ENCODE measurements around the gene GHSR.
A peak's percentile ranks its signal among the peaks of the same experiment; 100 is the strongest.

Gene GHSR, protein sequence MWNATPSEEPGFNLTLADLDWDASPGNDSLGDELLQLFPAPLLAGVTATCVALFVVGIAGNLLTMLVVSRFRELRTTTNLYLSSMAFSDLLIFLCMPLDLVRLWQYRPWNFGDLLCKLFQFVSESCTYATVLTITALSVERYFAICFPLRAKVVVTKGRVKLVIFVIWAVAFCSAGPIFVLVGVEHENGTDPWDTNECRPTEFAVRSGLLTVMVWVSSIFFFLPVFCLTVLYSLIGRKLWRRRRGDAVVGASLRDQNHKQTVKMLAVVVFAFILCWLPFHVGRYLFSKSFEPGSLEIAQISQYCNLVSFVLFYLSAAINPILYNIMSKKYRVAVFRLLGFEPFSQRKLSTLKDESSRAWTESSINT
- 0 reads per million in 2 experiments for total RNA-seq

DNA sequence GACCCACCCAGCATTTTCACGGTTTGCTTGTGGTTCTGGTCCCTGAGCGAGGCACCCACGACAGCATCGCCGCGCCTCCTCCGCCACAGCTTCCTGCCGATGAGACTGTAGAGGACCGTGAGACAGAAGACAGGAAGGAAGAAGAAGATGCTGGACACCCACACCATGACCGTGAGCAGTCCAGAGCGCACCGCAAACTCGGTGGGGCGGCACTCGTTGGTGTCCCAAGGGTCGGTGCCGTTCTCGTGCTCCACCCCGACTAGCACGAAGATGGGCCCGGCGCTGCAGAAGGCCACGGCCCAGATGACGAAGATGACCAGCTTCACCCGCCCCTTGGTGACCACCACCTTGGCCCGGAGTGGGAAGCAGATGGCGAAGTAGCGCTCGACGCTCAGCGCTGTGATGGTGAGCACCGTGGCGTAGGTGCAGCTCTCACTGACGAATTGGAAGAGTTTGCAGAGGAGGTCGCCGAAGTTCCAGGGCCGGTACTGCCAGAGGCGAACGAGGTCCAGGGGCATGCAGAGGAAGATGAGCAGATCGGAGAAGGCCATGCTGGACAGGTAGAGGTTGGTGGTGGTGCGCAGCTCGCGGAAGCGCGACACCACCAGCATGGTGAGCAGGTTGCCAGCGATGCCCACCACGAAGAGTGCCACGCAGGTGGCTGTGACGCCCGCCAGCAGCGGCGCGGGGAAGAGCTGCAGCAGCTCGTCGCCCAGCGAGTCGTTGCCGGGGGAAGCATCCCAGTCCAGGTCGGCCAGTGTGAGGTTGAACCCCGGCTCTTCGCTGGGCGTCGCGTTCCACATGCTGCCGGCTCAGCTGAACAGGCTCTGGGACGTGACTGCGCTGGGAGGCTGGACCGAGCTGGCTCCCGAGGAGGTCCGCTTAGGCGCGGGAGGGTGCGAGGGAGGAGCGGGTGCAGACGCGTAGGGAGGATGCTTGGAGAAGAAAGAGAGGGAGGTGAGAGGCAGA lies at the start of gene GHSR:
Gene GHSR, minus strand, starts transcription at position 846 of the 969 bp plus-strand sequence. Its CDS starts 43 bp downstream, at position 803.
- DNase-seq (ENCODE audit: low read depth), result no peak

DNA sequence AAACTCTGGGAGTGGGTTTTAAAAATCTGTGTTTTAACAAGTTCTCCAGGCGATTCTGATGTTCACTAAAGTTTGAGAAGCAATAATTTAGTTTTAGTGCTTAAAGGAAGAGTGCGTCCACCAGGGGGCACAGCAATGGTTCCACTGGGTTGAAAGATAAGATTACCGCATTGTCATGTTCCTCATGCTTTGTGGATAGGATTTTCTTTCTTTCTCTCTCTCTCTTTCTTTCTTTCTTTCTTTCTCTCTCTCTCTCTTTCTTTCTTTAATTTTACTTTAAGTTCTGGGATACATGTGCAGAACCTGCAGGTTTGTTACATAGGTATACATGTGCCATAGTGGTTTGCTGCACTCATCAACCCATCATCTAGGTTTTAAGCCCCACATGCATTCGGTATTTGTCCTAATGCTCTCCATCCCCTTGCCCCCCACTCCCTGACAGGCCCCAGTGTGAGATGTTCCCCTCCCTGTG lies 42.0 kb upstream of the GHSR start:
- peak; percentile 65 for DNase-seq (ENCODE audit: low read depth)

DNA sequence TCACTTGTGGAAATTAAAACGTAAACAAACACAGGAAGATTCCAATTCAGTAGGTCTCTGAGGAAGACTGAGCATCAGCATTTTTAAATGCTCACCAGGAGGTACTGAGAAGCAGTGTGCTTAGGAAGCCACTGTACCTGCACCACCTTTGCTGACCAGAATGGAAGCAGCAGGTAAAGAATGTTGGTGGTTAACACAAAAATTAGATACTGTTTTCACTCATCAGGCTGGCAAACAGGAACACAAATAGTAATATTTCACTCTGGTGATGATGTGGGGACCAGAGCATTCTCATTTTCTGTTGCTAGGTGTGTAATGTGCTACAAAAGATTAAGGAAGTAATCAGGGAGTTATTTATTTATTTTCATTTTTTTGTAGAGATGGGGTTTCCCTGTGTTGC lies 29.9 kb upstream of the GHSR start:
- no peak for DNase-seq (ENCODE audit: low read depth)

DNA sequence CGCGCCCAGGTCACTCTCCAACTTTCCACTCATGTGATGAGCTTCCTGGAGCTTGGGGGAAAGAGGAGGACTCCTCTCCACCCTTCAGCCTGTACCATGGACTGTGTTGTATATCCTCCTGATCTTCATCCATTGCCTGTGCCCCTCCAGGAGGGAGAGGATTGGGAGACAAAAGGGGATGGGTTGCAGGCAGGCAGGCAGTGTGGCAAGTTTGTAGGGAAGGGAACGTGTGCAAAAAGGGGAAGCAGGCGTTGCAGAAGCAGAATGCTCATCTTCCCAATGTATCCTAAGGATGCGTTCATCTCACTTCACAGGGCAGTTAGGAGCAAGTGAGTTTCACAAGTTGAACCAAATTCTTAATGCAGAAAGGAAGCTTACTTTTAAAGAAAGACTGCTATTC lies 28.1 kb upstream of the GHSR start:
- DNase-seq (ENCODE audit: low read depth), result no peak

DNA sequence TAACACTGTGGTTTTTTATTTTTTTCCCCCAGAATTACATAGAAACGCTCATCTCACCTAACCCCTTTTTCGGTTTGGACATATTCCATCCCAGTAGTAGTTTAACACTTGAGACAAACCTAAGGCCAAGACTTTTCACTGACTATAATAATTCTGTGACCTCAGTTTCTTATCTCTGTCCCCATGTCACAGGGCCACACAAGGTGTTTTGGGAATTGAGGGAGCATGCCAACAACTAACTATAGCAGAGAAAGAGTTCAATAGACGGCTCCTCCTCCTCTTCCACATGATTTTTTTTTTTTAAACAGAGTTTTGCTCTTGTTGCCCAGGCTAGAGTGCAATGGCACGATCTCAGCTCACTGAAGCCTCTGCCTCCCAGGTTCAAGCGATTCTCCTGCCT lies 27.4 kb upstream of the GHSR start:
- no peak for DNase-seq (ENCODE audit: low read depth)

DNA sequence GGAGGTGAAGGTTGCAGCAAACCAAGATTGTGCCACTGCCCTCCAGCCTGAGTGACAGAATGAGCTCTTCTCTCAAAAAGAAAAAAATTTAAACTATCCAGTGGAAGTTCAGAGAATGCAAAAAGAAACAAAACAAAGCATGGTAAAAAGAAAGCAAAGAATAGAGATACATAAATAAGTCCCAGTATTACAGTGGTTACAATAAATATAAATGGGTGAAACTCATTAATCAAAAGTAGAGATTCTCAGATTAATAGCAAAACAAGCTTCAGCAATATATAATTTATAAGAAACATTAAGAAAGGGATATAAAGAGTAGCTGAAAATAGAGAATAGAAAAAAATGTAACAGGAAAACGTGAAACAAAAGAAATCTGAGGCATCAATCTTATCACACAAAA lies 23.6 kb upstream of the GHSR start:
- no peak for DNase-seq (ENCODE audit: low read depth)

DNA sequence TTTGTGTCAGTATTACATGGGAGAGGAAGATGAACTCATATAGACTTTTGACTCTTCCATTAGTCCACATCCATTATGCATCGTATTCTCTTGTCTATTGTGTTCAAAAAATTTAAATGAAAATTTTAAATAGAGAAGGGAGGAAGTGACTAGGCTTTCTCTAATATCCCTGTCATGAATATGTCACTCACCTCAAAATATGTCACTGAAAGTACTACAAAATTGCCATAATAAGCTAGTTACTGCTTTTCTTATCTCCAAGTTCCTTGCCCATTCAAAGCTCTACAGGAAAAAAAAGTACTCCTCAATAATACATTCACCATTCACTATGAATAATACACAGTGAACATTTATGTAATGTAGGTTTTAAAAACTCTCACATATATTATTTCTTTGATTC lies 22.3 kb upstream of the GHSR start:
- DNase-seq (ENCODE audit: low read depth), result no peak

DNA sequence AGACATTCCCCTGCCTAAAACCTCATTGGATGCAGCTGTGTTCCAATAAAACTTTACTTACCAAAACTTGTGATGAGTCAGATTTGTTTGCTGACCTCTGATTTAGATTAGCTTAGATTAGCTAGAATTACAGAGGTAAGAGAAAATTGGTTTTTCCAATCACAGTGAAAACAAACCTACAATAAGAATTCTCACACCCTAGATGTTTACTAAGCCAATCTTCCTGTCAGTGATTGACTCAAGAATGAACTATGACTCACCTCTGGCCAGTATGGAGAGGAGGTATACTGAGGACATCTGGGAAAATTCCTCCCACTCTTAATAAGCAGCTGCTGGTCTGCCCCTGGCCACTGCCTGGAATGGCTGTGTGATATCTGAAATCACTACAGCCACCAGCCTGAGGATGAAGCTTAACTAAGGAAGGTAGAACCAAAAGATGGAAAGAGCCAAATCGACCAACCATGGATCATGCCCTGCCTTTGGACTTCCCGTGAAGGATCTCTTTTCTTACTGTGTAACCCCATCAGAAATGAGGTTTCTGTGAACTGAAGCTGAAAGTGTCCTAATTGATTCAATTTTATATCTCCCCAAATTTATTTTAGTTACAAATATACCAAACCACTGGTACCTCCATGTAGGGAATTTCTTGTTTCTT lies 19.0 kb upstream of the GHSR start:
- DNase-seq (ENCODE audit: low read depth), result no peak

DNA sequence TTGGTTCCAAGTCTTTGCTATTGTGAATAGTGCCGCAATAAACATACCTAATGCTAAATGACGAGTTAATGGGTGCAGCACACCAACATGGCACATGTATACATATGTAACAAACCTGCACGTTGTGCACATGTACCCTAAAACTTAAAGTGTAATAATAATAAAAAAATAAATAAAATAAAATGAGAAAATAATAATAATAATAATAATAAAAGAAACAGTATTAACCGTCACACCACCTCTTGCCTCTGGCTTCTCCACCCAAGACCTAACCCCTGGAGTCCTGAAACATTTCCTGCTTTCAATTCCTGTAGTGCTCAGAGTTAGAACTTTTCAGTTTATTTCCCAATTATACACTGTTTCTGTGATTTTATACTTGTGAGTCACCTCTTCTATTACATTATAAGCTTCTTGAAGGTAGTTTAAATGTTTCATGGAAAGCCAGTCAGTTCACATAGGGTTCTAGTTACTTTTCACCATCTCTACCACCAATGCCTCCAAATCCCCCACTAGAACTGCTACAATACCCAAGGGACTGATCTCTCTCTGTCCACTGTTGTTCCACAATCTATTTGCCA lies 18.4 kb upstream of the GHSR start:
- no peak for DNase-seq (ENCODE audit: low read depth)

DNA sequence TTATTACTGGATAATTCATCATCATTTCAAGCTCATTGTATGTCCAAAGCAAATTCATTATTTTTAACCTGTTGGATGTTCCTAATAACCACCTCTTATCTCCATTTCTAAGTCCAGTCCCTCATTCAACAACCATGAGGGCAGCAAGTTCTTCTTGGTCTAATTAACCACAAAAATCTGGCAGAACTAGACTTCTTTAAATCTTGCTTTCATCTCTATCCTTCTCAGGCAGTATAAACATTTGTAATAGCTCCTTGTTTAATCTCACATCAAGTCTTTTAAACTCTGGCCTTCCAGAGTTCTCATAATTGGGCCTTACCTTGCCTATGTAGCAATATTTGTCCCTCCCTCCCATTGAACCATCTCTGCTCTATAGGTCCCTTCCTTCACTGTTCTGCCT lies 17.0 kb upstream of the GHSR start:
- no peak for DNase-seq (ENCODE audit: low read depth)

DNA sequence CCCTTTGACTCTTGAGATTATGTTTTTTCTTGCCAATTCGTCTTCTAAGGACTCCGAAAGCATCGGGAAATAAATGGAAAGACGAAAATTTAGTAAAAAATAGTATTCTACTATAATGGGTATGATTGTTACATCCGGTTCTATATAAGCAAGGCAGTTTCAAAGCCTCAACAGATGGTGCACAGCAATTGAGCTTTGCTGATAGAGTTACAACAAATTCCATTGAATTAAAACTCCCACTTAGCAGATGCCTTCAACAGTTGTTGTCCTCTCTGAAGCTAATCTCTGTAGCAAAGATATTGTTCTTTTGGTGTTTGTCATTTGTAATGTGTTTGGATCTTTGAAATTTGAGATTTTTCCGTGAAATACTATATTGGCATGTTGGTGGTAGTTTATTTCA lies 16.1 kb upstream of the GHSR start:
- no peak for DNase-seq (ENCODE audit: low read depth)

DNA sequence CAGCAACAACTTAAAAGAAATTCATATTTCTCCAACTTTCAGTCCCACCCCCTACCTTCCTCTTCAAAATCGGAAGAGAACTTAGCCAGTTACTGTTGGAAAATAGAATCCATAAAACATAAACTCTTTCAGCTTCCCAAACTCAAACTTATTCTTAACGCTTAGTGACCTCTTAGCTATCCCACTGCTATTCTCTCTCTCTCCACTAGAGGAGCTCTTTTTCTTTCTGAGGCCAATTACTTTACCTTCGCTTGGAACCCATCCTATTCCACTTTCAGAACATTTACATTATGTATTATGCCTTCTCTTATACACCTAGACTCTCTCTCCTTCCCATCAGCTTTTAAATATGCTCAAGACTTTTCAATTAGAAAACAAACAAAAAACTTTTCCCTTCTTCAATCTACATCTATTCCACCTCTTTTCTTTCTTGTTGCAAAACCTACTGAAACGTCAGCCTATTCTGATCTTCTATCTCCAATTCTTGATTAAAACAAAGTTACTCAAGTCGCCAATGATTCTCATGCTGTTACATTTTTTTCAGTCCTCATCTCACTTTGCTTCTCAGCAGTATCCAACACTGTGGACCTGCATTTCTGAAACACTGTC lies 13.4 kb upstream of the GHSR start:
- DNase-seq (ENCODE audit: low read depth), result no peak

DNA sequence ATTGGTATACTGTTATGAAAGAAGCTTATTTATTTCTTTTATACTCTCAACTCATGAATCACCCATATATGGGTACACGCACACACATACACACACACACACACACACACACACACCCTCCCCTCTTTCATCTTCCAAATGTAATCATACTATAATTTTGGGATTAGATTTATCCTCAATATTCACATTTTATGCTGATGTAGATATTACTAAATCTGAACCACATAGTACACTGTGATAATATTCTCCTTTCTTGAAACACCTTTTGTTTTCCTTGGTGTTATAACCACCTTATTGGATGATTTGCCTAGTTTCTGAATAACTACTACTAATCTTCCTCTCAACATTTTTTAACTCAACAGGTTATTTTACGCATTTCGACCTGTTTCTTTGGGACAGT lies 8.1 kb upstream of the GHSR start:
- no peak for DNase-seq (ENCODE audit: low read depth)

DNA sequence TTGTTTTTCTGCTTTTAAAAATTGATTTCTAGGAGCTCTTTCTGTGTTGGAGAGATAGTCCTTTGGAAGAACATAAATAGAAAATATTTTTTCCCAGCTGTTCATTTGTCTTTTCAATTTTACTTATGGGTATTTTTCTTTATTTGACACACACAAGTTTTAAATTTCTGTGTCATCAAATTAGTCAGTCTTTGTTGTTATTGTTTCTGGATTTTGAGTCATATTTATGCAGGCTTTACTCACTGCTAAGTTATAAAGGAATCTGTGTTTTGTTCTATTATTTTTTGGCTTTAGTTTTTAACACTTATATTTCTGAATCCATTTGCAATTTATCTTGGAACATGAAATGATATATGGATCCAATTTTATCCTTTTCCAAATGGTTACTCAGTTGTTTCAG lies 5.9 kb upstream of the GHSR start:
- no peak for DNase-seq (ENCODE audit: low read depth)

DNA sequence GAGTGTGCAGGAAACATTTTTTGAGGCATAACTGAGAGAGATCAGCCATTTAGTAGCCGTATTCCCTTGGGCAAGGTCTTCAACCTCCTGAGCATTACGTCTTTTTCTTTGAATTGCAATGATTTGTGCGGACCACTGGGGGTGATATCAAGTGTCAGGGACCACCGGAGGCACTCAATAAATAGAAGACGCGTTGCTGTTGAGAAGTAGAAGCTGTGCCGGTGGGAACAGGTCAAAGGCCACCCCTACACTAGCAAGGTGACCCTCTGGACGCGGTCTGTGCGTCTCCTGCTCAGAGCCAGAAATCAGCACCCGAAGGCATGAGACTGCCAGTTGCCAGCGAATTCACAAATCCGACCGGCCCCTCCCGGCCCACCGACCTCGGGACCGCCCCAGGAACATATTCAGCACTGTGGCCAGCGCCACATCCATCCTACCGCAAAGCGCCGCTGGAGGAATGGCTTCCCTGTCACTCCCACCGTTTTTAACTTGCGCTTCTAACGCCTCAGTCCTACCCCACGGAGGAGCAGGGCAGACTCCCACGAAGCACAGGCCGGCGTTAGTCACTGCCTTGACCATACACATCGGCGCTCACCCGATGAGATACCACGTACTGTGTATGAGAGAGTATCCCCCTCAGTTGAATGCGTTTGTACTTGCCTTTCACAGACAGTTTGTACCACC lies 1.4 kb upstream of the GHSR start:
- no peak for DNase-seq (ENCODE audit: low read depth)

DNA sequence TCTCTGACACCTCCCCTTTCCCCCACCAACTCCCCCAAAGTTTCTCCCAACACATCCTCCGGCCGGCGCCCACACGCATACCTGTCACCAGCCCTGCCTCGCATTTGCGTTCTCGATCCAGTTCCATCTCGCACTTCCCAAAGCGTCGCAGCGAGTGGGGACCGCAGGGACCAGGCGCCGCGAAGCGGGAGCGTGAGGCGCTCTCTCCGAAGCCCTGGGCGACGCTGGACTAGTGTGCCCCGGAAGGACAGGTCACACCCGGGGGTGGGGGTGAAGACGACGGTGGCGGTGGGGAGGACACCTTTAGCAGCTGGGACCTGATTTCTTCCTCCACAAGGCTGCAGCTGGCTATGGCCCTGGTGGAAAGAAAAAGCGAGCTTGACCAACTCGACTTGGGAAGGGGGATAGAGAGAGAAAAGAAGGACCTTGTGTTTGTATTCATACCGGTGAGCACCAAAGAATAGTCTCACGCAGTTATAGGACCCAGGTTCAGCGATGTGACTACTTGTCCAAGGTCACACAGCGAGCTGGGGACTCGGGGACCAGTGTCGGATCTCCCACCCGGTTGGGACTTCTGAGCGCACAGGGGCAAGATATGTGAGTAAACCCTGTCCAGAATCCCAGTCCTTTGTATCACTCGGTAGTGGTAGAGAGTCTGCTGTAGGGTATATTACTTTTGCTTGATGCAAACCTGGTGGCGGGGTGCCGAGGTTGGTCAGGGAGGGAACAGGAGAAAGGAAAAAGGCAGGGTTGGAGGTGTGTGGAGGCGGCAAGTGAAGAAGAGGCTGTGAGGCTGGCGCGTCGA lies 607 bp upstream of the GHSR start:
- no peak for DNase-seq (ENCODE audit: low read depth)

DNA sequence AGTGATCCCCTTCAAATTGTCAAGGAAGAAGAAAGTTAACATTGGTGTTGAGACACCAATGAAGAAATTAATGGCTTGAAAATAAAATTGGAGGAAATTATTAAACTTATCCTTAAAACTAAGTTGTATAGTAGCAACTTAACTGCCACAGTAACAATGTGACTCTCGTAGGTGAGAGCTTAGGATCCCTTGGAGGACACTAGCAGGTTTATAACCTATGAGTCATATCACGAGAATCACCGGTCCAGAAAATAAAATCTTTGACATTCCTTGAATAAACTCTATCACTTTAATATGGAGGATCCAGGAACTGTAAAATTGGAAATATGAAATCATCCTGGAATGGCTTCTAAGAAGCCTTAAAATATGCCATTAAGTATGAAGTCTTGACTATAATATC lies 2.1 kb downstream of the GHSR start:
- DNase-seq (ENCODE audit: low read depth), result no peak

DNA sequence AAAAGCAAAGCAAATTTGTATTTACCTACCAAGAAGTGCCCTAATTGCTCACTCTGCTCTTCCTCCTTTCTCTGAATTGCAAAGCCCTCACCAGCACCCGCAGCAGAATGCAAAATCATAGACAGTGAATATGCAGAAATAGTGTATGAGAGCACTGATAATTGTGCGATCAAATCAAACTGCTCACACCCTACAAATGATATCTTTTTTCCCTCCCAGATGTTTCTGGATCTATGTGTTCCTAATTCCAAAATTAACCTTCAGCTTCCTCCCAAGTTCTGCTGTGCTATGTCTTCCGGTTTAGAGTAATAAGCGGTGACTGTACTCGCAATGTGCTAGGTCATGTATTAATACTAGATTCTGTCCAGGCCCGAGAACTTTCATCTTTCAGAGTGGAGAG lies 3.4 kb downstream of the GHSR start:
- no peak for DNase-seq (ENCODE audit: low read depth)

DNA sequence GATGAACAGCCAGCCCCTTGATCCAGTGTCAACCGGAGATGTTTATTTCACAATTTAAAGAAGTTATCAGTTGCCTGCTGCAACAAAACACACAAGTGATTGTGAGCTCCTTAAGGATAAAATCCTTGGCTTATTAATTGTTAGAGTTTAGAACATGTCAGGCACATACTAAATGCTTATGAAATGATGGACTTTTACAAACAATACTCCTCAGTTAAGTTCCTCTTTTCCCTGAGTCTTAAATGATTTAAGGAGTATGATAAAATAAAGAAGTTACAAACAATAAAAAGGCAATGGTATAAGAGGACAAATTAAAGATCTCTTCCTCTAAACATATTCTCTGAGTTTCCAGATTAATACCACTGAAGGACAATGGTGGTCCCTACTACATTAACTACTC lies 5.7 kb downstream of the GHSR start:
- no peak for DNase-seq (ENCODE audit: low read depth)

DNA sequence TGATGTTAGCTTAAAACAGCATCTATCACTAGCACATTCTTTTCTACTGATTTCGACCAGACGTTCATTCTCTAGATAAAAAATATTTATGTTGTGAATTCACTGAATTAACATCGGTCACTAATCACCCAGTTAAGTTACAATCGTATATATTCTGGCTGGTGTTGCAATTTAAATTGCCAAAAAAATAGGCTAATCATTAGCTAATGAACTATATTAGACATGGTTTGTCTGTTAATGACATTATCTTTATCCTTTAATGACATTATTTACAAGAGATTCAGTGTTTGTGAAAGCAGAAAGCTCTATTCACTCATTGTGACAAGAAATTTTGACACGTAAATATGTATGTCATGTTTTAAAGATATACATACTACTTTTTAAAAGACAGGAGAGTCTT lies 6.7 kb downstream of the GHSR start:
- no peak for DNase-seq (ENCODE audit: low read depth)

Data from T follicular helper cell (primary cell).